ENCODE data around the gene GLYATL2.
A peak's percentile ranks its signal among the peaks of the same experiment; 100 is the strongest.

The GLYATL2 gene

GRCh38 chr11:58832056-58832645, 12.4 kb downstream of the GLYATL2 start:
- no peaks in the 10 kb centered on the region for H3K9me3 Mint-ChIP-seq
- H3K4me1 Mint-ChIP-seq = peaks cover 0 to 1% of the 10 kb centered on the region in 2 donors
- ATAC-seq (replicated peaks) (no peak), DNase-seq (no peak)
- H3K27ac Mint-ChIP-seq = no peak overlapping the region
- H3K36me3 Mint-ChIP-seq = peaks cover 0 to 3% of the 10 kb centered on the region in 2 donors
- H3K27me3 Mint-ChIP-seq = peaks cover 4 to 7% of the 10 kb centered on the region in 2 donors
- H3K4me3 Mint-ChIP-seq = no peak overlapping the region

- Mint-ChIP-seq H3K4me1 (peaks cover 0 to 1% of the 10 kb centered on the region in 2 donors), H3K9me3 (no peaks in the 10 kb centered on the region), H3K36me3 (no peaks in the 10 kb centered on the region), H3K27me3 (peaks cover 4 to 7% of the 10 kb centered on the region in 2 donors), H3K4me3 (peak overlapping the region; percentile 22 to 29), H3K27ac (no peak overlapping the region)
- DNase-seq (no peak), ATAC-seq (replicated peaks) (peak in 1 of 2 donors; percentile 38)
These were observed 13.7 kb downstream of the GLYATL2 start for GRCh38 chr11:58830673-58831301.

- Mint-ChIP-seq H3K4me1 (peaks cover 0 to 1% of the 10 kb centered on the region in 2 donors), H3K27me3 (peaks cover 4 to 7% of the 10 kb centered on the region in 2 donors), H3K4me3 (no peak overlapping the region), H3K27ac (no peak overlapping the region), H3K9me3 (peaks cover 2 to 4% of the 10 kb centered on the region in 2 donors), H3K36me3 (peaks cover 4% of the 10 kb centered on the region in 2 donors)
- ATAC-seq (replicated peaks) = peak; percentile 39 to 48
- DNase-seq = no peak
These were observed 14.7 kb downstream of the GLYATL2 start for GRCh38 chr11:58829786-58830185.

DNA sequence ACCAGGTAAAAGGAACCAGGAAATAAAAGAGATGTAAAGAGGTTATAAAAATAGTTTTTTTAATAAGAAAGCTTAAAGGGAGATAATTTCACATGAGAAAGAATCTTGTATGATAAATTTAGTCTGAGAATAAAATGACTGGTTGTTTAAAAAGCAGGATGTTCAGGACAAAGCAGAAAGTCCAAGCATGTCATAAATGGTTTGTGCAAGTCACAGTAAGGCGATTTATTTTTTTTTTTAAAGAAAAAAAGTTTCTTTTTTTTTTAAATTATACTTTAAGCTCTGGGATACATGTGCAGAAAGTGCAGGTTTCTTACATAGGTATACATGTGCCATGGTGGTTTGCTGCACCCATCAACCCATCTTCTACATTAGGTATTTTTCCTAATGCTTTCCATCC, 30.8 kb downstream of the GLYATL2 start:
- peaks cover 6 to 12% of the 10 kb centered on the region in 2 donors for H3K9me3 Mint-ChIP-seq
- no peak for ATAC-seq (replicated peaks)
- H3K27ac Mint-ChIP-seq = no peak overlapping the region
- H3K4me1 Mint-ChIP-seq = no peaks in the 10 kb centered on the region
- no peak for DNase-seq
- H3K4me3 Mint-ChIP-seq = no peak overlapping the region
- peaks cover 20 to 27% of the 10 kb centered on the region in 2 donors for H3K27me3 Mint-ChIP-seq
- H3K36me3 Mint-ChIP-seq = peaks cover 3 to 8% of the 10 kb centered on the region in 2 donors

GRCh38 chr11:58811499-58811898, 33.0 kb downstream of the GLYATL2 start:
- ATAC-seq (replicated peaks) (no peak), DNase-seq (no peak)
- Mint-ChIP-seq H3K4me3 (no peak overlapping the region), H3K27ac (no peak overlapping the region), H3K36me3 (peaks cover 3 to 4% of the 10 kb centered on the region in 2 donors), H3K27me3 (peaks cover 9 to 11% of the 10 kb centered on the region in 2 donors), H3K4me1 (no peaks in the 10 kb centered on the region), H3K9me3 (peaks cover 0 to 4% of the 10 kb centered on the region in 2 donors)

DNA sequence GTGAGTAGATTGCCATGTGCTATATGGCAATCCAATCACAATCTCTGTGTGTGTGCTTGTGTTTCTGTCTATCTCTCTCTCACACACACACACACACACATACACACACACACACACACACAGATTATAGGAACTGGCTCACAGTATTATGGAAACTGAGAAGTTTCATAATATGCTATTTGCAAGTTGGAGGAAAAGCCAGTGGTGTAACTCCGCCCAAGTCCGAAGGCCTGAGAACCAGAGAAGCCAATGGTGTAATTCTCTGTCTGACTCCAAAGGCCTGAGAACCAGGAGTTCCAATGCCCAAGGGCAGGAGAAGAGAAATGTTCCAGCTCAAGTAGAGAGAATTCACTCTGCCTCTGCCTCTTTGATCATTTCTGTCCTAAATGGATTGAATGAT, 37.2 kb downstream of the GLYATL2 start:
- no peak overlapping the region for H3K27ac Mint-ChIP-seq
- no peak overlapping the region for H3K4me3 Mint-ChIP-seq
- H3K9me3 Mint-ChIP-seq = peaks cover under 1% of the 10 kb centered on the region in 2 donors
- H3K27me3 Mint-ChIP-seq = peaks cover 6 to 9% of the 10 kb centered on the region in 2 donors
- DNase-seq = no peak
- no peak for ATAC-seq (replicated peaks)
- H3K4me1 Mint-ChIP-seq = no peaks in the 10 kb centered on the region
- no peaks in the 10 kb centered on the region for H3K36me3 Mint-ChIP-seq

DNA sequence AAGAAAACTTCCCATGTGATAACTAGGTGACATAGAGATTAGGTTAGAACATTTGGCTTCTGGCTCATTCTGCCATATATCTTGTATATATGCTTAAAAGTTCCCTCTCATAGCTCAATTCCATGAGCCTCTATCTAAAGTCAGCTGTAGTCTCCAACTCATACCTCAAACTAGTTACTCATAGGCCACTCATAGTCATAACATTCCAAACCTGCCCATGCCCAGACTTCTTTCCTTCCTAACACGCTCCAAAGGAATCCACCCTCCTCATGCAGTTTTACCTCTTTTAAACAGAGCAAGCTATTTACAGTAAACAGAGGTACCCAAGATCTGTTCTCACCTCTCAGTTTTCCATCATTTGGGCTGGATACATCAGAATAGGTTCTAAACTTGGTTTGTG, 39.4 kb downstream of the GLYATL2 start:
- H3K27me3 Mint-ChIP-seq = peaks cover 0 to 6% of the 10 kb centered on the region in 2 donors
- peaks cover 0 to 2% of the 10 kb centered on the region in 2 donors for H3K36me3 Mint-ChIP-seq
- peaks cover 5 to 9% of the 10 kb centered on the region in 2 donors for H3K9me3 Mint-ChIP-seq
- H3K4me1 Mint-ChIP-seq = peaks cover 0 to 8% of the 10 kb centered on the region in 2 donors
- H3K4me3 Mint-ChIP-seq = no peak overlapping the region
- H3K27ac Mint-ChIP-seq = no peak overlapping the region
- DNase-seq = no peak
- no peak for ATAC-seq (replicated peaks)

- ATAC-seq (replicated peaks) = no peak
- peaks cover 0 to 8% of the 10 kb centered on the region in 2 donors for H3K4me1 Mint-ChIP-seq
- no peak overlapping the region for H3K4me3 Mint-ChIP-seq
- peaks cover 5 to 9% of the 10 kb centered on the region in 2 donors for H3K9me3 Mint-ChIP-seq
- peaks cover 0 to 2% of the 10 kb centered on the region in 2 donors for H3K36me3 Mint-ChIP-seq
- H3K27ac Mint-ChIP-seq = no peak overlapping the region
- DNase-seq = no peak
- peaks cover 0 to 12% of the 10 kb centered on the region in 2 donors for H3K27me3 Mint-ChIP-seq
These were observed 42.4 kb downstream of the GLYATL2 start for GRCh38 chr11:58801974-58802545.

DNA sequence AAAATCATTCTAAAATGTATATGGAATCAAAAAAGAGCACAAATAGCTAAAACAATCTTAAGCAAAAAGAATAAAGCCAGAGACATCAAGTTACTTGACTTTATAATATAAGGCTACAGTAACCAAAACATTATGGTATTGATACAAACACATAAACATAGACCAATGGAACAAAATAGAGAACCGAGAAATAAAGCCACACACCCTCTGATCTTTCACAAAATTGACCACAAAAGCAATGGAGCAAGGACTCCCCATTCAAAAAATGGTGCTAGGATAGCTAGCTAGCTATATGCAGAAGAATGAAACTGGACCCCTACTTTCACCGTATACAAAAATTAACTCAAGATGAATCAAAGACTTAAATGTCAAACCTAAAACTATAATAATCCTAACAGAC, 43.2 kb downstream of the GLYATL2 start:
- H3K4me1 Mint-ChIP-seq = peaks cover 0 to 8% of the 10 kb centered on the region in 2 donors
- H3K9me3 Mint-ChIP-seq = peaks cover 5 to 9% of the 10 kb centered on the region in 2 donors
- no peak for DNase-seq
- peaks cover 6 to 16% of the 10 kb centered on the region in 2 donors for H3K27me3 Mint-ChIP-seq
- H3K27ac Mint-ChIP-seq = no peak overlapping the region
- ATAC-seq (replicated peaks) = peak; percentile 52
- no peak overlapping the region for H3K4me3 Mint-ChIP-seq
- H3K36me3 Mint-ChIP-seq = peaks cover 0 to 2% of the 10 kb centered on the region in 2 donors

DNA sequence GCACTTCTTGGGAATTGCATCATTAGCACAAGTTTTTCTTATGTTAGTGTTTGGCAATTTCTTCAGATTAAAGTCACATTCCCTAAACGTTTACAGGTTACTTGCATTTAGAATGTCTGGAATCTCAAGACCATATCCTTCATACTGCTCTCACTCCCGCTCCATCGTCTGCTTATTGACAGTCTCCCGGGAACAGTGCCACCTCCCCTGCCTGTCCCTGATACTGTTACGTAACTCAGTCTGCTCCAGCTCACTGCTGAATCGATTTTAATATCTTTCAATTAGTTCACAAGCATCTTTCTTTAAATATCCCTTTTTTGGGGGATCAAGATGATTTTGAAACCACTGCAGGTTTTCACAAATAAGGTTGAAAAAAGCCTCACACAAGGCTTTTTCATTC, 48.2 kb downstream of the GLYATL2 start:
- ATAC-seq (replicated peaks) = no peak
- Mint-ChIP-seq H3K27me3 (peaks cover 9 to 17% of the 10 kb centered on the region in 2 donors), H3K4me1 (peaks cover 0 to 2% of the 10 kb centered on the region in 2 donors), H3K4me3 (no peak overlapping the region), H3K27ac (no peak overlapping the region), H3K9me3 (peaks cover under 1% of the 10 kb centered on the region in 2 donors), H3K36me3 (no peaks in the 10 kb centered on the region)
- DNase-seq = no peak

DNA sequence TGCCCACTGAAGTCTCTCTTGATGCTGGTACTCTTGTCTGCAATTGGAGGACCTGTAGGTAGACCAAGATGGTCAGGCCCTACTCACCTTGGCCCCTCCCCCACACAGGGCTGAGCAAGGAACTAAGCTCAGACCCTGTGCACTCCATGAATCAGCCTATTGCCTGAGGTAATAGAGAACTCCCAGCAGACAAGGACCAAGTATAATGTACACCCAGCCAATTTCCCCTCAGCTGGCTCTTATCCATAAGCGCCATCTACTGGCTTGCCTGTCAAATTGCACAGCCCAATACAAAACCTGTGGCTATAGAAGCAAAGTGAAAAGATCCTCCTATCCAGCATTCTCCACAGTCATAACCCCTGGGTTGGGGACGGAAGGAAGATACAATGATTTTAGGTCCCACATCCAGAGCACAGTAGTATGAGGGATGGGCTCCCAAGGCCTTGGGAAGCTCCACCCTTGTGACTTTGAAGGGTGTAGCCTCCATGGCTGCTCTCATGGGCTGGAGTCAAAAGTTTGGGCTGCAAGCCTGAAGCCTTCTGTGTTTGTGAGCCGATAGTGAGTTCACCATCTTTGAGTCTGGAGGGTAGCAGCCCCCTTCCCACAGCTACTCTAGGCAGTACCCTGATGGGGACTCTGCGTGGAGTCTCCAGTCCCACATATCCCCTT, 56.0 kb downstream of the GLYATL2 start:
- Mint-ChIP-seq H3K4me3 (no peak overlapping the region), H3K9me3 (no peaks in the 10 kb centered on the region), H3K27ac (no peak overlapping the region), H3K36me3 (no peaks in the 10 kb centered on the region), H3K4me1 (peaks cover 6 to 13% of the 10 kb centered on the region in 2 donors), H3K27me3 (peaks cover 9 to 13% of the 10 kb centered on the region in 2 donors)
- DNase-seq (peak; percentile 8), ATAC-seq (replicated peaks) (peak; percentile 91)

- H3K4me3 Mint-ChIP-seq = no peak overlapping the region
- H3K9me3 Mint-ChIP-seq = no peaks in the 10 kb centered on the region
- H3K36me3 Mint-ChIP-seq = no peaks in the 10 kb centered on the region
- peaks cover 6 to 13% of the 10 kb centered on the region in 2 donors for H3K4me1 Mint-ChIP-seq
- no peak for DNase-seq
- no peak overlapping the region for H3K27ac Mint-ChIP-seq
- ATAC-seq (replicated peaks) = peak; percentile 22 to 38
- H3K27me3 Mint-ChIP-seq = peaks cover 9 to 13% of the 10 kb centered on the region in 2 donors
These were observed 56.6 kb downstream of the GLYATL2 start for GRCh38 chr11:58787903-58788302.

GRCh38 chr11:58786693-58787092, 57.8 kb downstream of the GLYATL2 start:
- Mint-ChIP-seq H3K9me3 (no peaks in the 10 kb centered on the region), H3K27me3 (peaks cover 9 to 13% of the 10 kb centered on the region in 2 donors), H3K4me1 (peaks cover 6 to 13% of the 10 kb centered on the region in 2 donors), H3K36me3 (no peaks in the 10 kb centered on the region), H3K4me3 (no peak overlapping the region), H3K27ac (no peak overlapping the region)
- ATAC-seq (replicated peaks) = no peak
- no peak for DNase-seq

GRCh38 chr11:58784995-58785394, 59.5 kb downstream of the GLYATL2 start:
- no peak overlapping the region for H3K27ac Mint-ChIP-seq
- H3K27me3 Mint-ChIP-seq = peaks cover 0 to 3% of the 10 kb centered on the region in 2 donors
- no peak overlapping the region for H3K4me3 Mint-ChIP-seq
- H3K4me1 Mint-ChIP-seq = peaks cover 6 to 13% of the 10 kb centered on the region in 2 donors
- DNase-seq (no peak), ATAC-seq (replicated peaks) (peak; percentile 30 to 45)
- H3K36me3 Mint-ChIP-seq = peaks cover 0 to 4% of the 10 kb centered on the region in 2 donors
- H3K9me3 Mint-ChIP-seq = peaks cover 7% of the 10 kb centered on the region in 2 donors
